Hematopoietic multipotent progenitor cell treated with erythropoietin and hydrocortisone succinate and interleukin-3 and kit ligand, for 15 days (in vitro differentiated cells): ENCODE measurements around the gene TAGLN.

ENCODE experiments used
- DNase-seq: peaks from one replicate; pipeline ENCODE4 v3.0.0-alpha.2; 2015; ENCODE audit warnings: low spot score

The TAGLN gene

DNA sequence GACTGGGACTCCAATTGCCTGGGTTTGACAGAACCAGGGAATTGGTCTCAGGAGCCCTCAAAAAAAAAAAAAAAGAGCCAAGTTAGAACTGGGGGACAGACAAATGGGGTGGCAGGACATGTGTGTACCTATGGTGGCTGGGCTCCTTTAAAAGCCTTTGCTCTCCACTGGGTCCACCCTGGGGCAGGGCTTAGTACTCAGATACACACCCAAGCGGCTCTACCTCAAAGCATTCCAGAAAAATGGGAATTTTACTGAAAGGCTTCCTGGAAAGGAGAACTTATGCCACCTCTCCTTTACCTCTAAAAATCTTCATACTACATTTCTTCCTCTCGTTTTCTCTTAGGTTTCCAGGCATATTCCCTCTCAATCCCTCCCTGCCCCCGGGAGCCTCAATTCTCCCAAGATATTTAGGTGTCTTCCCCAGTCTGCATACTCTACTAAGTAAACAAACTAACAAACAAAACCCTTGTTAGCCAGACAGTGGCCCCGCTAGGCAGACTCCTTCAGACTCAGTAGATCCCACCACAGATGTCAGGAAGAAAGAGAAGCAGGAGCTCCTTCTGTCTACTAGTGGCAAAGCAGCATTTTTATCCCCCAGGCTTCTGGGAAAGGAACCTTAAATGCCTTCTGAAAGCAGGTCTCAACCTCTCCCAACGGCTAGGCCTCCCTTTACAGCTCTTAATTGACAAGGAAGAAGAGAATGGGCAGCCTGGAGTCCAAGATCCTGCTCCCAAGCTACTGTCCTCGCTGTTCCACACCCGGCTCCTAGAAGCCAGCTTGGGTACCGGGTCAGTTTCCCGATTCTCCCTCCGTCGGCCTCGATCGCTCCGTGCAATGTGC is 32.0 kb downstream of the TAGLN start:
- DNase-seq, result no peak

DNA sequence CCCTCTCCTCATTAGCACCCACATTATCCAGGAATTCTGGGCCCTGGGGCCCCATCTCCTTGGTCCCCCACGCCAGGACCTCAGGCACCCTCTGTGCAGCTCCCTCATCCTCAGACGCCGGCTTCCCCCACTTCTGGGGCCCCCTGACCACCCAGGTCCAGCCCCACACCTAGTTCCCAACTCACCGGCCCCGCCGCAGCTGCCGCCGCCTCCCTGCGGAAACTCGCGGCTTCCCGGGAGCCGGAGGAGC is 32.6 kb downstream of the TAGLN start, which contains the start of gene PCSK7:
Gene PCSK7, minus strand, starts transcription at position 232 of the 250 bp plus-strand sequence. CDS start 2,229 bp downstream, outside the sequence.
- no peak for DNase-seq

DNA sequence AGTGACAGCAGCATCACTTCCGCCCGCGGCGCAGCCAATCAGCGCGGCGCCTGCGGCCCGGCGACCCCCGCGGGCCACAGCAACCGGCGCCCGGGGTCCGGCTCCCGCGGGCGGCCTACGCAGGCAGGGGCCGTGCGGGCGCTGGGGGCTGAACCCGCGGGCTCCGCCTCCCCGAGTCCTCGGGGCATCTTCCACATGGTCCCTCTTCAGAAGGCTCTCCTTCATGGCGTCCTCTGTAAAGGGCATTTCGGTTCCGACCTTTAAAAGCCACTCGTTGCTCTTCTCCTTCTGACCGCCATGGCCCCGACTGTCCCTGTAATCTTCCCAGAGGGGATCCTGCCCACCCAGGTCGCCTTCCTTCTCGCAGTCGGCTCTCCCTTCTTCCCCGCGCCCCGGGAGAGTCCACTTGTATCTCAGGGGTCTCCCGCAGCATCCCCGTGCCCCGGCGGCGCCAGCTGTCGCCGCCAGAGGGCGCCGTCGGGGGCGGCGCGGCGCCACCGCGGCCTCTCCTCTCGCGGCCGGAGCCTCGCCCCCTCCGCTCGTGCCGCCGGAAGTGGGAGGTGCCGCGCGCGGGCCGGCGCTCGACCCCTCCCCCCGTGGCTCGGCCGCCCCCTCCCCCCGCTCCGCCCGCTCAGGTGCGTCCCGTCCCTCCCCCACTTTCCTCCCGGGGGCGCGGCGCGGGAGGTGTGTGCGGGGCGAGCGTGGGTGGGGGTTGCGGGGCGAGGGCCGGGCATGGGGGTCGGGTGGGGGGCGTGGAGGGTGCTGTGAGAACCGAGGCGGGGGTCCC is 33.1 kb downstream of the TAGLN start, which contains the start of gene RNF214:
Gene RNF214, plus strand, starts transcription at position 580 of the 787 bp plus-strand sequence. CDS start 1,602 bp downstream, outside the sequence.
- peak; percentile 82 for DNase-seq

DNA sequence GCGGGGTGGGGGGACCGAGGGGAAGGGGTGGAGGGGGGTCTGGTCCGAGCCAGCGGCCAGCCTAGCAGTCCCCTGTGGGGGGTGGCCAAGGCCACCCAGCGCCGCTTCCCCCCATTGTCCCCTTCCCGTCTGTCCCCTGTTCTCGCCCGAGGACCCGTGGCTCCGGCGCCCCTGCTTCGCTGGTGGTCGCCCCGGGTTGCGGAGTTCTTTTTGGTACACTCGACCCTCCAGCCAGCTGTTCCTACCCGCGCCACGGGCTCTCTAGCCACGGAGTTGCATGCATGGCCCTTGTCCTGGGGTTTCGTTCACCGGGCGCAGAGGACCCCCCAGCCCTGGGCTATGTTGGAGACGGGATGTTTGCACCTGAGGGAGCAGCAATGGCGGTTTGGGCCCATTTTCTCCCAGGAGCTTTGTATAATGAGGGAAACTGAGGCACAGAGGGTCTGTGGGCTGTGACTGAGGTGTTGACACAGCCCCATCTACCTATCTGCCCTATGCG is 33.8 kb downstream of the TAGLN start:
- DNase-seq, result no peak

DNA sequence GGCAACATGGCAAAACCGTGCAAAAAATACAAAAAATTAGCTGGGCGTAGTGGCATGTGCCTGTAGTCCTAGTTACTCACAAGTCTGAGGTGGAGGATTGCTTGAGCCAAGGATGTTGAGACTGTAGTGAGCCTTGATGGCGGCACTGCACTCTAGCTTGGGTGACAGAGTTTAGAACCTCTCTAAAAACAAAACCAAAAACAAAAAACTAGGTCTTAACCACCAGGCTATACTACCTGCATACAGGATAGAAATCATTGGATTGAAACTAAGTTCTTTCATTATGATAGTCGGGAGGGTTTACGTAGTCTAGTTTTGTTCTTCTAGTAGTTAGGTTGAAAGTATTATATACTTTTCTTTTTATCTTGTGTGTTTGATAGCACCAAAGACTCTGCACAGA is 39.1 kb downstream of the TAGLN start:
- no peak for DNase-seq

DNA sequence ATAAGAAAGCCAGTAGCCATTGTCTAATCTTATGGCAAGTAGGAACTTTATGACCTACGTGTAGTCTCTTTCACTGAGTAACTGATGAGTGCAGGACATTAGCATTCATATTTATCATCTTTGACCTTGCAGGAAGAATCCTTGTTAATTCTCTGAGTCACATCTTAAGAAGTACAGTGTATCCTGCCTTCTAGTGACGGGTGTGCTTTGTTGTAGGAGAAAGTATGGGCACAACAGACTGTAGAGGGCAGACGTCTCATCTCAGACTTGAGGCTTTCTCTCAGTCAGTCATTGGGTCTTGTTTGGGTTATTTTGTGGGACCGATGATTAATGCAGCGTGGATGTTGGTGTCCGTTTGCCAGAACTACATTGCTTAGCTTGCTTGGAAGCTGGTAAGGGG is 40.1 kb downstream of the TAGLN start:
- DNase-seq, result no peak

DNA sequence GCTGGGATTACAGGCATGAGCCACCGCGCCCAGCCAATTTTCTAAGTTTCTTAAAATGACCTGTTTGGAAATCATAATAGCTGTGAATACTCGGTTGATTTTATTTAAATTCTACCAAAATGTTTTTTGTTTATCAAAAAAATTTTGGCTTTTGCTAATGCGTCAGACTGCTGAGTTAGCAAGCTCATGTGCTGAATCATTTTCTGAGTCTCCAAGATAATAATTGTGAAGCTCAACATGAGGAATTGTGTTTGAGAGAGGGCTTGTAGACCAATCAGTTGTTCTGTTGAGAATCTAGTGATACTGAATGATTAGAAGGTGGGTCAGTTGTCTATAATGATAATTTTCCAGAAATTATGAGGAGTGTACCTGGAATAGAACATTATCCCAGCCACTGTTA is 49.2 kb downstream of the TAGLN start:
- DNase-seq, result peak; percentile 66

DNA sequence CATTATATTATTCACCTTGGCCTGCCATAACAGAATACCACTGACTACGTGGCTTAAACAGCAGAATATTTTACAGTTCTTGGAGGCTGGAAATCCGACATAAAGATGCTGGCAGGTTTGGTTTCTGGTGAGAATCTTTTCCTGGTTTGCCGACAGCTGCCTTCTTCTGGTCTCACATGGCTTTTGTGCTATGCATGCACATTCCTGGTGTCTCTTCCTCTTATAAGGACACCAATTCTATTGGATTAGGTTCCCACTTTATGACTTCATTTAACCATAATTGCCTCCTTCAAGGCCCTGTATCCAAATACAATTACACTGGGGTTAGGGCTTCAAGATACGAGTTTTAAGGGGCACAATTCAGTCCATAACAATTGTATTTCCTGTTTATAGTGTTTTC is 50.4 kb downstream of the TAGLN start:
- no peak for DNase-seq

DNA sequence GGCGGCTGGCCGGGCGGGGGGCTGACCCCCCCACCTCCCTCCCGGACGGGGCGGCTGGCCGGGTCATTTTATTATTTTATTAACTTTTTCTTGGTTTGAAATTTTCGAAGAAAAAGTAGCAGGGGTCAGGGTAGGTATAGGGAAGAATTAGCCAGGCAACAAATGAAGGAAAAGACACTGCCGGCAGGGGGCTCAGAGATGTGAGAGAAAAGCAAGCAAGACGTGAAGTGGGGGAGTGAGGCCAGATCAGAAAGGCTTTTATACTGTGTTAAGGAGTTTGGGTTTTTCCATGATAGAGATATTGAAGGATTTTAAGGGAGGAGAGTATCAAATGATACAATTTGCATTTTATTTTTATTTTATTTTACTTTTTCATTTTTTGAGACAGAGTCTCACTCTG is 52.3 kb downstream of the TAGLN start:
- DNase-seq, result no peak

DNA sequence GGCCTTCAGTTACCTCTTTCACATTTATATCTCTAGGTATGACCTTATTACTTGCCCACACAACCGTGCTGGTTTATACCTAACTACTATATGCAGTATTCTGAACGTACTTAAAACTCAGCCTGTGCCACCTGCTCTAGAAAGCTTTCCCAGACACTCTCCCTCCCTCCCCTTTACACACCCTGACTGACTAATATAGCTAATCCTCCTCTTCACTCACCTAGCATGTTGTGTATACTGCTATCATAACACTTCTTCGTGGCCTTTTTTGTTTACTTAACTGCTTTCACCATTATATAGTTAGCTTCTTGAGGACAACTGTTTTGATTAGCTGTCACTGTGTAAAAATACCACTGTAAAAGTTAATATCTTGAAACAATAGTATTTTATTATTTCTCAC is 56.8 kb downstream of the TAGLN start:
- no peak for DNase-seq

DNA sequence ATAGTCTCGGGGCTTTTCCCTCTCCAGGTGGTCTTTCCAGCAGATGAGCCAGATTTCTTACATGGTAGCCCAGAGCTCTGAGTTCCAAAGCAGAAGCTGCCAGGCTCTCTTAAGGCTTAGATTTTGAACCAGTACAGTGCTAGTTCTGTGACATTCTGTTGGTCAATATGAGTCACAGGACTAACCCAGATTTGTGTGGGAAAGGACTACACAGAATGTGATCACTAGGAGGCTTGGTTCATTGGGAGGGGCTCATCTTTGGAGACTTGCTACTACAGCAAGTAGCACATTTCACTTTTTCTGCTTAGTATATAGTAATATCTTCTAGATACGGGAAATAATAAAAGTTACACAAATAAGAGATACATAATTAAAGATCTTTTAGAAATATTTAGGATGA is 57.4 kb downstream of the TAGLN start:
- no peak for DNase-seq
